Measurements from ENCODE around the gene LPP.

DNA sequence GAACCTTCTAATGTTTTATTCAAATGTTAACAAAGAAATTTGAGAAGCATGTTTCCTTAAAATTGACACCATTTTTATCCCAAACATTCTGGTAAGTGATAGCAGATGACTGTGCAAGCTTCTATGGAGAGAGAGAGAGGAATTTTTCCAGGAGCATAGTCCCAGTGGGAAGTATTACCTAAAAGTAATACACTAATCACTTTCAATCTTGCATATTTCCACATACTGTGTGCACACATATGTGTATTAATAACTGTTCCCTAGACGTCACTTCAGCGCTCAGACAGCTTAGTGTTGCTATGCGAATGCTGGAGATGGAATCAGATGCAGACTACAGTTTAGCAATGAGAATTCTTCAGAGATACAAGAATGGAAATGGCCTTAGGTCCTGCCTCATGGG, 593.5 kb downstream of the LPP start:
- TF ChIP-seq MAX (IDR thresholded peaks at IDR 0.05) (no peak), EZH2 (IDR thresholded peaks at IDR 0.05) (no peak)
